ENCODE data around the gene OFD1.

OFD1 gene

DNA sequence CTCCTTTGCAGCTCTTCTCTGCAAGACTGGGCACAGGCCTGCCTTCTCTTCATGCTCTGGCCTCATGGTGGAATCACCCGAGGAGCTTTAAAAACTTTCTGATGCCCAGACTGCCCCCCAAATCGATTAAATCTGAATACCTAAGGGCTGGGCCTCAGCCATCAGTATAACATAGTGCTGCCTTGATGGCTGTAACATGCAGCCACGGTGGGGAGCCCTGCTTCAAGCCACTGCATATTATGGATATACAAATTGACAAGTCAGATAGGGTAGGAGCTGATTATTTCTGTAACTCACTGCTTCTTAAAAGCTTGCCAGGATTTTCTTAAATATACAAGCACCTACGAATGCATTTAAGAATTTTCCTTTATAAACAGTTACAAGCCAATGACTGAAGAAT lies 41.8 kb downstream of the OFD1 start:
- ChIA-PET CTCF (interaction anchor here (0.5 to 1.9 kb wide), 4 partner anchors 11 to 255 kb away, joined by 3 to 6 read pairs (median 3); no protein-coding TSS in a partner anchor), POLR2A (interaction anchor here (0.6 to 1.0 kb wide), 2 partner anchors 36 to 61 kb away, joined by 3 read pairs; no protein-coding TSS in a partner anchor)
- TF ChIP-seq BCL11B (tag by site-specific recombination; IDR thresholded peaks at IDR 0.05; ENCODE audit: low read depth) (no peak), KLF1 (tag by site-specific recombination; IDR thresholded peaks at IDR 0.05) (no peak), ZNF248 (tag by site-specific recombination; IDR thresholded peaks at IDR 0.05) (no peak), ZNF785 (tag by site-specific recombination; IDR thresholded peaks at IDR 0.05) (no peak), ZNF394 (tag by site-specific recombination; IDR thresholded peaks at IDR 0.05; ENCODE audit: borderline replicate concordance) (no peak), GFI1B (tag by site-specific recombination; IDR thresholded peaks at IDR 0.05) (no peak)
- TF ChIP-seq, protein P1, sequence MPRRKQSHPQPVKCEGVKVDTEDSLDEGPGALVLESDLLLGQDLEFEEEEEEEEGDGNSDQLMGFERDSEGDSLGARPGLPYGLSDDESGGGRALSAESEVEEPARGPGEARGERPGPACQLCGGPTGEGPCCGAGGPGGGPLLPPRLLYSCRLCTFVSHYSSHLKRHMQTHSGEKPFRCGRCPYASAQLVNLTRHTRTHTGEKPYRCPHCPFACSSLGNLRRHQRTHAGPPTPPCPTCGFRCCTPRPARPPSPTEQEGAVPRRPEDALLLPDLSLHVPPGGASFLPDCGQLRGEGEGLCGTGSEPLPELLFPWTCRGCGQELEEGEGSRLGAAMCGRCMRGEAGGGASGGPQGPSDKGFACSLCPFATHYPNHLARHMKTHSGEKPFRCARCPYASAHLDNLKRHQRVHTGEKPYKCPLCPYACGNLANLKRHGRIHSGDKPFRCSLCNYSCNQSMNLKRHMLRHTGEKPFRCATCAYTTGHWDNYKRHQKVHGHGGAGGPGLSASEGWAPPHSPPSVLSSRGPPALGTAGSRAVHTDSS (tag by site-specific recombination; IDR thresholded peaks at IDR 0.05): no peak
- TF ChIP-seq, protein P2, sequence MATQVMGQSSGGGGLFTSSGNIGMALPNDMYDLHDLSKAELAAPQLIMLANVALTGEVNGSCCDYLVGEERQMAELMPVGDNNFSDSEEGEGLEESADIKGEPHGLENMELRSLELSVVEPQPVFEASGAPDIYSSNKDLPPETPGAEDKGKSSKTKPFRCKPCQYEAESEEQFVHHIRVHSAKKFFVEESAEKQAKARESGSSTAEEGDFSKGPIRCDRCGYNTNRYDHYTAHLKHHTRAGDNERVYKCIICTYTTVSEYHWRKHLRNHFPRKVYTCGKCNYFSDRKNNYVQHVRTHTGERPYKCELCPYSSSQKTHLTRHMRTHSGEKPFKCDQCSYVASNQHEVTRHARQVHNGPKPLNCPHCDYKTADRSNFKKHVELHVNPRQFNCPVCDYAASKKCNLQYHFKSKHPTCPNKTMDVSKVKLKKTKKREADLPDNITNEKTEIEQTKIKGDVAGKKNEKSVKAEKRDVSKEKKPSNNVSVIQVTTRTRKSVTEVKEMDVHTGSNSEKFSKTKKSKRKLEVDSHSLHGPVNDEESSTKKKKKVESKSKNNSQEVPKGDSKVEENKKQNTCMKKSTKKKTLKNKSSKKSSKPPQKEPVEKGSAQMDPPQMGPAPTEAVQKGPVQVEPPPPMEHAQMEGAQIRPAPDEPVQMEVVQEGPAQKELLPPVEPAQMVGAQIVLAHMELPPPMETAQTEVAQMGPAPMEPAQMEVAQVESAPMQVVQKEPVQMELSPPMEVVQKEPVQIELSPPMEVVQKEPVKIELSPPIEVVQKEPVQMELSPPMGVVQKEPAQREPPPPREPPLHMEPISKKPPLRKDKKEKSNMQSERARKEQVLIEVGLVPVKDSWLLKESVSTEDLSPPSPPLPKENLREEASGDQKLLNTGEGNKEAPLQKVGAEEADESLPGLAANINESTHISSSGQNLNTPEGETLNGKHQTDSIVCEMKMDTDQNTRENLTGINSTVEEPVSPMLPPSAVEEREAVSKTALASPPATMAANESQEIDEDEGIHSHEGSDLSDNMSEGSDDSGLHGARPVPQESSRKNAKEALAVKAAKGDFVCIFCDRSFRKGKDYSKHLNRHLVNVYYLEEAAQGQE (tag by site-specific recombination; IDR thresholded peaks at IDR 0.05): no peak
- Histone ChIP-seq H3K4me1 (ENCODE audit: control insufficient read depth, insufficient read depth, low read length) (no peaks in the 10 kb centered on the region), H3K36me3 (ENCODE audit: control insufficient read depth in 2 of 2, insufficient read depth in 1 of 2, low read length in 2 of 2) (peaks cover 10 to 53% of the 10 kb centered on the region in 2 experiments; a peak in 2 of 3 replicates), H3K9me3 (ENCODE audit: control insufficient read depth, insufficient read depth, low read depth, low read length) (no peaks in the 10 kb centered on the region), H3K27ac (ENCODE audit: extremely low read depth, low read depth, low read length) (no peak overlapping the region), H3K4me3 (ENCODE audit: low read depth, low read length) (no peak overlapping the region)

DNA sequence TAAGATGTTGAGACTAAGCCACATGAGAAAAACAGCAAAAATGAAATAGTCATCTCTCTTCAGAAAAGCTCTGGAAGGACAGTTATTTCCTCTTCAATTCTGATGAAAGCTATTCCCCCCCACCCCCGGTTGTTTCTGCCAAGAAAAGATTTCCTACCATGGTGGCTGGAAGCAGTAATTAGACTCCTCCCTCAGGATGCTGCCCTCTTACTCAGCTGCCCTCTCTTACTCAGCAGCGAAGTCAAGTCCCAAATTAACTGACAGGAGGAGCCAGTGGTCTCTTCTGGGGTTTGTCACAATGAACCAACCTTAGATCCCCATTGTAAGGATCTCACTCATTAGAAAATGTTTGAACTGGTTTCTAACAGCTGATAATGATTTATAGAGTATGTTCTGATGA lies 44.4 kb downstream of the OFD1 start:
- H3K4me1 ChIP-seq (ENCODE audit: control insufficient read depth, insufficient read depth, low read length): no peaks in the 10 kb centered on the region
- peaks cover 4 to 45% of the 10 kb centered on the region in 2 experiments; a peak in 2 of 3 replicates for H3K36me3 ChIP-seq (ENCODE audit: control insufficient read depth in 2 of 2, insufficient read depth in 1 of 2, low read length in 2 of 2)
- H3K4me3 ChIP-seq (ENCODE audit: low read depth, low read length): no peak overlapping the region
- POLR2A ChIA-PET: interaction anchor here (0.7 kb wide), 1 partner anchor 33 kb away, joined by 3 read pairs; no protein-coding TSS in a partner anchor
- no peaks in the 10 kb centered on the region for H3K9me3 ChIP-seq (ENCODE audit: control insufficient read depth, insufficient read depth, low read depth, low read length)
- H3K27ac ChIP-seq (ENCODE audit: extremely low read depth, low read depth, low read length): no peak overlapping the region
- CTCF ChIA-PET: interaction anchor here (0.6 to 1.4 kb wide), 3 partner anchors 19 to 1716 kb away, joined by 3 read pairs; no protein-coding TSS in a partner anchor
- TF ChIP-seq ZNF341 (tag by site-specific recombination; IDR thresholded peaks at IDR 0.05; ENCODE audit: low read depth) (no peak), KLF8 (tag by site-specific recombination; IDR thresholded peaks at IDR 0.05) (no peak), ZNF529 (tag by site-specific recombination; IDR thresholded peaks at IDR 0.05; ENCODE audit: insufficient replicate concordance) (no peak), SP7 (tag by site-specific recombination; IDR thresholded peaks at IDR 0.05) (0 out of 2 replicates have a peak, but pooled peaks have one; percentile 57), ZNF585B (tag by site-specific recombination; IDR thresholded peaks at IDR 0.05) (no peak), ZNF654 (tag by site-specific recombination; IDR thresholded peaks at IDR 0.05; ENCODE audit: low read depth) (no peak), ZNF426 (tag by site-specific recombination; IDR thresholded peaks at IDR 0.05) (no peak), OSR2 (tag by site-specific recombination; IDR thresholded peaks at IDR 0.05) (peak; percentile 59)
- TF ChIP-seq, protein P3, sequence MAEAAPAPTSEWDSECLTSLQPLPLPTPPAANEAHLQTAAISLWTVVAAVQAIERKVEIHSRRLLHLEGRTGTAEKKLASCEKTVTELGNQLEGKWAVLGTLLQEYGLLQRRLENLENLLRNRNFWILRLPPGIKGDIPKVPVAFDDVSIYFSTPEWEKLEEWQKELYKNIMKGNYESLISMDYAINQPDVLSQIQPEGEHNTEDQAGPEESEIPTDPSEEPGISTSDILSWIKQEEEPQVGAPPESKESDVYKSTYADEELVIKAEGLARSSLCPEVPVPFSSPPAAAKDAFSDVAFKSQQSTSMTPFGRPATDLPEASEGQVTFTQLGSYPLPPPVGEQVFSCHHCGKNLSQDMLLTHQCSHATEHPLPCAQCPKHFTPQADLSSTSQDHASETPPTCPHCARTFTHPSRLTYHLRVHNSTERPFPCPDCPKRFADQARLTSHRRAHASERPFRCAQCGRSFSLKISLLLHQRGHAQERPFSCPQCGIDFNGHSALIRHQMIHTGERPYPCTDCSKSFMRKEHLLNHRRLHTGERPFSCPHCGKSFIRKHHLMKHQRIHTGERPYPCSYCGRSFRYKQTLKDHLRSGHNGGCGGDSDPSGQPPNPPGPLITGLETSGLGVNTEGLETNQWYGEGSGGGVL (tag by site-specific recombination; IDR thresholded peaks at IDR 0.05): no peak
- TF ChIP-seq, protein P4, sequence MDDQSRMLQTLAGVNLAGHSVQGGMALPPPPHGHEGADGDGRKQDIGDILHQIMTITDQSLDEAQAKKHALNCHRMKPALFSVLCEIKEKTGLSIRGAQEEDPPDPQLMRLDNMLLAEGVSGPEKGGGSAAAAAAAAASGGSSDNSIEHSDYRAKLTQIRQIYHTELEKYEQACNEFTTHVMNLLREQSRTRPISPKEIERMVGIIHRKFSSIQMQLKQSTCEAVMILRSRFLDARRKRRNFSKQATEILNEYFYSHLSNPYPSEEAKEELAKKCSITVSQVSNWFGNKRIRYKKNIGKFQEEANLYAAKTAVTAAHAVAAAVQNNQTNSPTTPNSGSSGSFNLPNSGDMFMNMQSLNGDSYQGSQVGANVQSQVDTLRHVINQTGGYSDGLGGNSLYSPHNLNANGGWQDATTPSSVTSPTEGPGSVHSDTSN (CRISPR knock-in tag; IDR thresholded peaks at IDR 0.05): no peak
- TF ChIP-seq, protein P5, sequence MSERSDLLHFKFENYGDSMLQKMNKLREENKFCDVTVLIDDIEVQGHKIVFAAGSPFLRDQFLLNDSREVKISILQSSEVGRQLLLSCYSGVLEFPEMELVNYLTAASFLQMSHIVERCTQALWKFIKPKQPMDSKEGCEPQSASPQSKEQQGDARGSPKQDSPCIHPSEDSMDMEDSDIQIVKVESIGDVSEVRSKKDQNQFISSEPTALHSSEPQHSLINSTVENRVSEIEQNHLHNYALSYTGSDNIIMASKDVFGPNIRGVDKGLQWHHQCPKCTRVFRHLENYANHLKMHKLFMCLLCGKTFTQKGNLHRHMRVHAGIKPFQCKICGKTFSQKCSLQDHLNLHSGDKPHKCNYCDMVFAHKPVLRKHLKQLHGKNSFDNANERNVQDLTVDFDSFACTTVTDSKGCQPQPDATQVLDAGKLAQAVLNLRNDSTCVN (tag by site-specific recombination; optimal IDR thresholded peaks at IDR 0.05): no peak
- TF ChIP-seq, protein P6, sequence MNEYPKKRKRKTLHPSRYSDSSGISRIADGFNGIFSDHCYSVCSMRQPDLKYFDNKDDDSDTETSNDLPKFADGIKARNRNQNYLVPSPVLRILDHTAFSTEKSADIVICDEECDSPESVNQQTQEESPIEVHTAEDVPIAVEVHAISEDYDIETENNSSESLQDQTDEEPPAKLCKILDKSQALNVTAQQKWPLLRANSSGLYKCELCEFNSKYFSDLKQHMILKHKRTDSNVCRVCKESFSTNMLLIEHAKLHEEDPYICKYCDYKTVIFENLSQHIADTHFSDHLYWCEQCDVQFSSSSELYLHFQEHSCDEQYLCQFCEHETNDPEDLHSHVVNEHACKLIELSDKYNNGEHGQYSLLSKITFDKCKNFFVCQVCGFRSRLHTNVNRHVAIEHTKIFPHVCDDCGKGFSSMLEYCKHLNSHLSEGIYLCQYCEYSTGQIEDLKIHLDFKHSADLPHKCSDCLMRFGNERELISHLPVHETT (tag by site-specific recombination; IDR thresholded peaks at IDR 0.05): no peak
- TF ChIP-seq, protein P1 (tag by site-specific recombination; IDR thresholded peaks at IDR 0.05): no peak
